IMR-90 (cell line): ENCODE results near the gene RIIAD1. TPM values are rescaled to one million over a fixed set of nuclear protein-coding genes. Genes with fewer than 3 reads are reported as not detected.
A peak's percentile ranks its signal among the peaks of the same experiment; 100 is the strongest.

Experiments
- ATAC-seq: fragments of 200-7000 bp; cut with Tn5 transposase; 2 replicates; pipeline ENCODE4 v1.9.1; 2020; ENCODE audit warnings: low read depth, mild to moderate bottlenecking, moderate library complexity
- BruUV-seq: library from RNA; stranded (reverse); fragments of 400-500 nt; replicated peaks from 2 replicates; lab custom pipeline; 2021; lab: Mats Ljungman, UMichigan
- CTCF ChIA-PET: fragments of 300-600 bp; formaldehyde crosslinking; extraction: SDS; loops from one replicate; lab custom pipeline; 2021; ENCODE audit warnings: antibody characterized with exemption; lab: Yijun Ruan, JAX
- POLR2A ChIA-PET: fragments of 300-600 bp; sonication (Branson Sonifier 250); formaldehyde crosslinking; loops from one replicate; lab custom pipeline; 2022; ENCODE audit warnings: antibody characterized with exemption; ENCODE audit not compliant: unreplicated experiment; lab: Charles Lee
- DNase-seq: peaks from one replicate; pipeline ENCODE4 v3.0.0; 2013
- H2AFZ ChIP-seq: replicated peaks from 2 replicates; pipeline ENCODE3; 2013; ENCODE audit warnings: low read length, mild to moderate bottlenecking; ENCODE audit not compliant: poor library complexity
- H2AK5ac ChIP-seq: 2 replicates; pipeline ENCODE4 v1.6.1; 2013; ENCODE audit warnings: low read depth, low read length, inconsistent platforms
- H2AK9ac ChIP-seq: replicated peaks from 2 replicates; pipeline ENCODE3; 2013; ENCODE audit warnings: mild to moderate bottlenecking, low read depth, low read length, moderate library complexity; ENCODE audit not compliant: poor library complexity
- H2BK120ac ChIP-seq: 2 replicates; pipeline ENCODE4 v1.6.1; 2013; ENCODE audit warnings: low read depth, low read length, inconsistent platforms
- H2BK15ac ChIP-seq: 3 replicates; pipeline ENCODE4 v1.6.1; 2013; ENCODE audit warnings: low read depth, low read length, inconsistent platforms
- H2BK20ac ChIP-seq: 2 replicates; pipeline ENCODE4 v1.6.1; 2013; ENCODE audit warnings: low read depth, mild to moderate bottlenecking, inconsistent platforms, low read length, moderate library complexity
- H2BK5ac ChIP-seq: 2 replicates; pipeline ENCODE4 v1.6.1; 2013; ENCODE audit warnings: mild to moderate bottlenecking, low read depth, low read length, inconsistent platforms; ENCODE audit not compliant: poor library complexity, severe bottlenecking
- H3K14ac ChIP-seq: replicated peaks from 2 replicates; pipeline ENCODE4 v1.6.1; 2013; ENCODE audit warnings: low read depth, low read length, inconsistent platforms
- H3K18ac ChIP-seq: 2 replicates; pipeline ENCODE4 v1.6.1; 2013; ENCODE audit warnings: low read depth, low read length, control low read depth
- H3K23ac ChIP-seq: 2 replicates; pipeline ENCODE4 v1.6.1; 2013; ENCODE audit warnings: low read depth, low read length, inconsistent platforms
- H3K27ac ChIP-seq: 2 replicates; pipeline ENCODE4 v1.5.1; 2013; ENCODE audit warnings: mild to moderate bottlenecking, control low read depth, low read length; ENCODE audit not compliant: insufficient read depth
- H3K27me3 ChIP-seq: 2 replicates; pipeline ENCODE4 v1.6.1; 2013; ENCODE audit warnings: low read length; ENCODE audit not compliant: control insufficient read depth, insufficient read depth
- H3K36me3 ChIP-seq: 2 replicates; pipeline ENCODE4 v1.6.1; 2013; ENCODE audit warnings: low read length, mixed read lengths; ENCODE audit not compliant: control insufficient read depth, insufficient read depth
- H3K4ac ChIP-seq: 2 replicates; pipeline ENCODE4 v1.6.1; 2013; ENCODE audit warnings: low read depth, low read length, inconsistent platforms
- H3K4me1 ChIP-seq: 2 replicates; pipeline ENCODE4 v1.6.1; 2013; ENCODE audit warnings: low read length, mixed read lengths; ENCODE audit not compliant: control insufficient read depth, insufficient read depth
- H3K4me2 ChIP-seq: 2 replicates; pipeline ENCODE4 v1.6.1; 2013; ENCODE audit warnings: low read depth, mild to moderate bottlenecking, control low read depth, low read length, moderate library complexity
- H3K4me3 ChIP-seq: 2 replicates; pipeline ENCODE4 v1.5.1; 2013; ENCODE audit warnings: low read depth, mild to moderate bottlenecking, control low read depth, low read length, moderate library complexity; ENCODE audit not compliant: insufficient read depth
- H3K56ac ChIP-seq: 2 replicates; pipeline ENCODE4 v1.6.1; 2013; ENCODE audit warnings: low read length, inconsistent platforms; ENCODE audit not compliant: insufficient read depth; ENCODE audit errors: extremely low read depth
- H3K79me1 ChIP-seq, 2 experiments: 2 replicates each; pipeline ENCODE4 v1.6.1; 2013; ENCODE audit warnings: low read length in 2 of 2, inconsistent platforms in 1 of 2, low read depth in 1 of 2
- H3K9ac ChIP-seq: 2 replicates; pipeline ENCODE4 v1.6.1; 2013; ENCODE audit warnings: low read depth, low read length, control low read depth
- H3K9me1 ChIP-seq: 2 replicates; pipeline ENCODE4 v1.6.1; 2013; ENCODE audit warnings: low read length, inconsistent platforms; ENCODE audit not compliant: insufficient read depth
- H3K9me3 ChIP-seq: 2 replicates; pipeline ENCODE4 v1.6.1; 2013; ENCODE audit warnings: low read length; ENCODE audit not compliant: control insufficient read depth, insufficient read depth
- H4K20me1 ChIP-seq: 2 replicates; pipeline ENCODE4 v1.6.1; 2013; ENCODE audit warnings: low read length, inconsistent platforms; ENCODE audit not compliant: insufficient read depth
- H4K5ac ChIP-seq: 2 replicates; pipeline ENCODE4 v1.6.1; 2013; ENCODE audit warnings: mild to moderate bottlenecking, low read depth, low read length, control low read depth
- H4K8ac ChIP-seq, 2 experiments: 2 replicates each; pipeline ENCODE4 v1.6.1; 2013; ENCODE audit warnings: low read depth in 2 of 2, low read length in 2 of 2, control low read depth in 1 of 2, inconsistent platforms in 1 of 2
- H4K91ac ChIP-seq: 2 replicates; pipeline ENCODE4 v1.6.1; 2013; ENCODE audit warnings: low read depth, low read length, inconsistent platforms; ENCODE audit not compliant: insufficient read depth
- CEBPB ChIP-seq: IDR thresholded peaks from 2 replicates; pipeline ENCODE4 v1.6.1; 2012; ENCODE audit warnings: low read depth, low read length, improper control_type of control experiment
- CTCF ChIP-seq: conservative IDR thresholded peaks from 2 replicates; pipeline ENCODE4 v1.5.1; 2012; ENCODE audit warnings: mild to moderate bottlenecking, low read depth, low read length, improper control_type of control experiment
- RCOR1 ChIP-seq: IDR thresholded peaks from 2 replicates; pipeline ENCODE4 v1.6.1; 2012; ENCODE audit warnings: mild to moderate bottlenecking, low read length, improper control_type of control experiment; ENCODE audit not compliant: insufficient replicate concordance
- RFX5 ChIP-seq: IDR thresholded peaks from 2 replicates; pipeline ENCODE4 v1.8.0; 2012; ENCODE audit warnings: low read depth, mild to moderate bottlenecking, low read length, moderate library complexity
- WGBS, 2 experiments: methylation state at CpG; one replicate each; pipeline versions ENCODE4 v1.1.5 to v1.1.7; 2013; ENCODE audit warnings: missing lambda C conversion rate in 2 of 2; ENCODE audit not compliant: insufficient read length in 1 of 2; ENCODE audit errors: extremely low coverage in 2 of 2; 5-methylcytosine and 5-hydroxymethylcytosine counted together
- dilution Hi-C: fragments of 300-500 bp; cut with HindIII; formaldehyde crosslinking; loops from one replicate; pipeline ENCODE4 v1.14.3; 2018; ENCODE audit warnings: low sequenced_read_pairs; ENCODE audit not compliant: unreplicated experiment
- in situ Hi-C: fragments of 300-500 bp; cut with MboI; formaldehyde crosslinking; loops from 3 replicates; pipeline ENCODE4 v1.14.3; 2019; ENCODE audit warnings: low sequenced_read_pairs, inconsistent platforms, mixed read lengths
- intact Hi-C: fragments of 100-400 bp; cut with micrococcal nuclease; formaldehyde crosslinking; loops from 2 replicates; pipeline ENCODE4 v1.10.0; 2022
- polyA plus RNA-seq, 3 experiments: library from polyadenylated mRNA; depleted of rRNA; stranded (reverse); fragments of >200 nt; gene quantifications; 2 replicates each; pipeline ENCODE4 v1.2.3, GENCODE V29; 2012; ENCODE audit warnings: low replicate concordance in 1 of 3
- total RNA-seq: library from RNA; depleted of rRNA; stranded (reverse); fragments of >200 nt; gene quantifications from 2 replicates; pipeline ENCODE4 v1.2.3, GENCODE V29; 2012

RIIAD1 gene
- total and polyA plus RNA-seq, 2 of the 4 experiments (the other 2 are of a cell fraction), result not detected

- Histone ChIP-seq H2AK9ac (no peak overlapping the region), H3K23ac (no peak overlapping the region), H3K27me3 (no peaks in the 10 kb centered on the region; the same call in 1 of the 2 replicates), H3K4me2 (no peak overlapping the region), H3K36me3 (peaks cover 22% of the 10 kb centered on the region), H3K9ac (no peak overlapping the region), H3K18ac (no peak overlapping the region), H2AK5ac (no peak overlapping the region), H2BK15ac (no peak overlapping the region), H2AFZ (peak overlapping the region; percentile 27), H3K56ac (no peak overlapping the region), H2BK20ac (no peak overlapping the region), H3K4ac (no peak overlapping the region), H3K4me1 (no peaks in the 10 kb centered on the region), H4K8ac (no peak overlapping the region), H3K4me3 (no peak overlapping the region), H2BK120ac (no peak overlapping the region), H4K20me1 (no peaks in the 10 kb centered on the region; the same call in 1 of the 2 replicates), H3K79me1 (no peaks in the 10 kb centered on the region), H3K14ac (no peak overlapping the region), H2BK5ac (no peak overlapping the region), H3K27ac (no peak overlapping the region), H3K9me3 (no peaks in the 10 kb centered on the region), H4K5ac (no peak overlapping the region), H3K9me1 (no peaks in the 10 kb centered on the region), H4K91ac (no peak overlapping the region)
- POLR2A ChIA-PET, result no interaction called here
- TF ChIP-seq RCOR1 (no peak), CEBPB (no peak), CTCF (no peak), RFX5 (no peak)
- dilution Hi-C loops (no loop called here), in situ Hi-C loops (no loop called here), intact Hi-C loops (no loop called here)
- ATAC-seq (no peak), DNase-seq (no peak)
- 63% methylated on average over 2 of the region's 8 CpGs; no CpG with 5 or more reads in 1 of the 2 experiments for WGBS, 2 experiments
- CTCF ChIA-PET, result no interaction called here
- BruUV-seq, result no TSS peak
These were observed 18.4 kb upstream of the RIIAD1 start for GRCh38 chr1:151702936-151703335.
